BJ (cell line): ENCODE data around the gene DIP2C. TPM values are rescaled to one million over a fixed set of nuclear protein-coding genes. Genes with fewer than 3 reads are reported as not detected.
"Not testable (repeated sequence)": the region's sequence is repeated elsewhere in the genome, so short reads cannot be mapped to it uniquely, and the experiment has no call there.

Experiments used
- CTCF ChIA-PET: fragments of 350-600 bp; formaldehyde crosslinking; extraction: SDS; loops from one replicate; lab custom pipeline; 2021; ENCODE audit warnings: antibody characterized with exemption, inconsistent platforms; lab: Yijun Ruan, JAX
- POLR2A ChIA-PET: fragments of 300-600 bp; sonication (Branson Sonifier 250); formaldehyde crosslinking; extraction: SDS; loops from one replicate; lab custom pipeline; 2021; ENCODE audit warnings: antibody characterized with exemption; lab: Charles Lee
- DNase-seq: peaks from one replicate; pipeline ENCODE4 v3.0.0-alpha.2; 2011; ENCODE audit warnings: low read depth
- H3K27me3 ChIP-seq: 2 replicates; pipeline ENCODE4 v1.6.0; 2011; ENCODE audit warnings: low read length; ENCODE audit not compliant: control insufficient read depth, insufficient read depth
- H3K36me3 ChIP-seq: 2 replicates; pipeline ENCODE4 v1.5.1; 2011; ENCODE audit warnings: low read length; ENCODE audit not compliant: control insufficient read depth, insufficient read depth
- H3K4me3 ChIP-seq: 2 replicates; pipeline ENCODE4 v1.5.1; 2011; ENCODE audit warnings: low read depth, mild to moderate bottlenecking, control low read depth, low read length
- polyA plus RNA-seq: library from polyadenylated mRNA; depleted of rRNA; stranded (reverse); fragments of >200 nt; gene quantifications from 2 replicates; pipeline ENCODE4 v1.2.3, GENCODE V29; 2011
- TF ChIP-seq, protein P1 (sequence below): IDR thresholded peaks from 2 replicates; pipeline ENCODE4 v1.5.1; 2011; ENCODE audit warnings: low read depth, mild to moderate bottlenecking, control low read depth, inconsistent platforms, low read length, moderate library complexity; ENCODE audit not compliant: insufficient read depth

Gene DIP2C
- polyA plus RNA-seq, 1 experiment = 9.3 TPM

DNA sequence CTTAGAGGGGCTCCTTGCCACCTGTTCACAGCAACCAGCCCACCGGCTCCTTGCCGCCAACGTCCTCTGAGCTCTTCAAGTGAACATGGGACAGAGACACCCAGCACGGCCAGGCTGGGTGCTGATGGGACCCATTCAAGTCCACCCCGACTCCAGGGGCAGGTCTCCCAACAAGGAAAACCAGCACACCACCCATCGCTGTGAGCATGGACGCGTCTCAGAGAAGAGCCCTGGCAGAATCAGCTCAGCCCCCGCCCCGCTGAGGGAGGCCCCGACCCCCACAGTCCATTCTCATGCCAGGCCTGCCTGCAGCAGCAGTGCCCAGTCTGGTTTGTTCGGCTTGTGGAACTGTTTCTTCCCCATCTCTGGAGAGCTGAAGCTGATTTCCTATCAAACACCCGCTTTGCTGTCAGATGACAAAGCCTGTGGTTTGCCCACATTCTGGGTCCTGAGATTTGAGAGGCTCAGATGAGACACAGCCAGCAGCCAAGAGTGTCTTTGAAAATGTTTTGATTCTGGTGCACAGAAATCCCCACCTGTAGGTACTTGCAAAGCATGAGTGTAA is 337.6 kb downstream of the DIP2C start:
- no peak for DNase-seq
- no peak overlapping the region for H3K4me3 ChIP-seq
- ChIA-PET CTCF (interaction anchor here (1.9 kb wide), 1 partner anchor 9 kb away, joined by 4 read pairs; no protein-coding TSS in a partner anchor), POLR2A (no interaction called here)
- TF ChIP-seq, protein P1, sequence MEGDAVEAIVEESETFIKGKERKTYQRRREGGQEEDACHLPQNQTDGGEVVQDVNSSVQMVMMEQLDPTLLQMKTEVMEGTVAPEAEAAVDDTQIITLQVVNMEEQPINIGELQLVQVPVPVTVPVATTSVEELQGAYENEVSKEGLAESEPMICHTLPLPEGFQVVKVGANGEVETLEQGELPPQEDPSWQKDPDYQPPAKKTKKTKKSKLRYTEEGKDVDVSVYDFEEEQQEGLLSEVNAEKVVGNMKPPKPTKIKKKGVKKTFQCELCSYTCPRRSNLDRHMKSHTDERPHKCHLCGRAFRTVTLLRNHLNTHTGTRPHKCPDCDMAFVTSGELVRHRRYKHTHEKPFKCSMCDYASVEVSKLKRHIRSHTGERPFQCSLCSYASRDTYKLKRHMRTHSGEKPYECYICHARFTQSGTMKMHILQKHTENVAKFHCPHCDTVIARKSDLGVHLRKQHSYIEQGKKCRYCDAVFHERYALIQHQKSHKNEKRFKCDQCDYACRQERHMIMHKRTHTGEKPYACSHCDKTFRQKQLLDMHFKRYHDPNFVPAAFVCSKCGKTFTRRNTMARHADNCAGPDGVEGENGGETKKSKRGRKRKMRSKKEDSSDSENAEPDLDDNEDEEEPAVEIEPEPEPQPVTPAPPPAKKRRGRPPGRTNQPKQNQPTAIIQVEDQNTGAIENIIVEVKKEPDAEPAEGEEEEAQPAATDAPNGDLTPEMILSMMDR = no peak
- H3K27me3 ChIP-seq = no peaks in the 10 kb centered on the region
- peaks cover 29% of the 10 kb centered on the region for H3K36me3 ChIP-seq

DNA sequence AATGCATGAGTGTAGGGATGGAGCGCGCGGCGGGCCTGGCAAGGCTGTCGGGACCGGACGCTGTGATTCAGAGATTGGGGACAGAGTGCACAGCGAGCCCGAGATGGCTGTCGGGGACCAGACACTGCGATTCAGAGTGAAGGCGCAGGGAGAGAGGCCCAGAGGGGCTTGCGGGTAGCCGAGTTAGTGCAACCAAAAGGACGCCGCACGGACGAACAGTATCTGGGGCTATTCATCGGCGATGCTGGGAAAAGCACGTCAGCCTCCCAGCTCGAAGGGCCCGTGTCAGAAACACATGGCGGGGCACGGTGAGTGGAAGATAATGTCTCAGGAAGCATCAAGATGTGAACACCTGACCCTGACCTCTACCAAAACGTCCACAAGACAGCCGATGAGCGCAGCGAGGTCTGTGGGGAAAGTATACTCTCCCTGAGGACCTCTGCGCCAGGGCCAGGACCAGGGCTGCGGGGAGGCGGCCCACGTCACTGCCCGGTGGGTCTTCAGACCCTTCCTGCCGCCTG is 338.4 kb downstream of the DIP2C start:
- no peaks in the 10 kb centered on the region for H3K27me3 ChIP-seq
- TF ChIP-seq, protein P1 = no peak
- CTCF ChIA-PET = interaction anchor here (1.9 kb wide), 1 partner anchor 10 kb away, joined by 4 read pairs; no protein-coding TSS in a partner anchor
- no peak overlapping the region for H3K4me3 ChIP-seq
- H3K36me3 ChIP-seq = peaks cover 25% of the 10 kb centered on the region
- POLR2A ChIA-PET = no interaction called here
- no peak for DNase-seq

GRCh38 chr10:349081-349480 is 340.4 kb downstream of the DIP2C start:
- ChIA-PET CTCF (interaction anchor here (0.9 kb wide), 1 partner anchor 15 kb away, joined by 3 read pairs; no protein-coding TSS in a partner anchor), POLR2A (no interaction called here)
- no peak overlapping the region for H3K4me3 ChIP-seq
- DNase-seq = no peak
- H3K27me3 ChIP-seq = no peaks in the 10 kb centered on the region
- TF ChIP-seq, protein P1 = no peak
- H3K36me3 ChIP-seq = peaks cover 20% of the 10 kb centered on the region

DNA sequence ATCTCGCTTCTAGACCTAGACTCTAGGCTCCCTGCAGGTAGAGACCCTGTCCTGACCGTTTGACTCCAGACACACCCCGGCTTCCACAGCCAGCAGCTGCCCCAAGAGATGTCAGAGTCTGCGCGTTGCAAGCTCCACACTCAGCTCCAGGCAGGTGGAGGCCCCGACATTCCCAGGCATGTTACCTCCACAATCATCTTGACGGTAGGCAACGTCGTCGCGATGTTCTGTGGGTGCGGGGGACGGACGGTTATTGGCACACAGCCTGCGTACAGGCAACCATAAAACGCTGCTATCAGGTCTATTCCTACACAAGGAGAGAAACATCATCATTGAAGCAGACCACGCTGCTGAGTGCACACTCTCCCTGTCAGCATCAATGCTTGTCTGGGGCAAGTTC is 341.0 kb downstream of the DIP2C start:
- Histone ChIP-seq H3K27me3 (no peaks in the 10 kb centered on the region), H3K36me3 (peaks cover 20% of the 10 kb centered on the region), H3K4me3 (no peak overlapping the region)
- TF ChIP-seq, protein P1 = no peak
- ChIA-PET CTCF (interaction anchor here (0.9 kb wide), 1 partner anchor 16 kb away, joined by 3 read pairs; no protein-coding TSS in a partner anchor), POLR2A (no interaction called here)
- DNase-seq = no peak

GRCh38 chr10:347774-348173 is 341.7 kb downstream of the DIP2C start:
- H3K27me3 ChIP-seq, POLR2A ChIA-PET, H3K4me3 ChIP-seq, DNase-seq: not testable (repeated sequence)
- peaks cover 20% of the 10 kb centered on the region for H3K36me3 ChIP-seq
- CTCF ChIA-PET = interaction anchor here (0.9 kb wide), 1 partner anchor 24 kb away, joined by 3 read pairs; no protein-coding TSS in a partner anchor

- H3K36me3 ChIP-seq = peaks cover 15% of the 10 kb centered on the region
- CTCF ChIA-PET = interaction anchor here (0.9 kb wide), 1 partner anchor 23 kb away, joined by 3 read pairs; no protein-coding TSS in a partner anchor
- POLR2A ChIA-PET, H3K4me3 ChIP-seq, H3K27me3 ChIP-seq, DNase-seq: not testable (repeated sequence)
Observed at GRCh38 chr10:347190-347589, 342.3 kb downstream of the DIP2C start.
